ENCODE data around the gene DNER.
A peak's percentile ranks its signal among the peaks of the same experiment; 100 is the strongest.
"Not testable (repeated sequence)": the region's sequence is repeated elsewhere in the genome, so short reads cannot be mapped to it uniquely, and the experiment has no call there.

Gene DNER, protein sequence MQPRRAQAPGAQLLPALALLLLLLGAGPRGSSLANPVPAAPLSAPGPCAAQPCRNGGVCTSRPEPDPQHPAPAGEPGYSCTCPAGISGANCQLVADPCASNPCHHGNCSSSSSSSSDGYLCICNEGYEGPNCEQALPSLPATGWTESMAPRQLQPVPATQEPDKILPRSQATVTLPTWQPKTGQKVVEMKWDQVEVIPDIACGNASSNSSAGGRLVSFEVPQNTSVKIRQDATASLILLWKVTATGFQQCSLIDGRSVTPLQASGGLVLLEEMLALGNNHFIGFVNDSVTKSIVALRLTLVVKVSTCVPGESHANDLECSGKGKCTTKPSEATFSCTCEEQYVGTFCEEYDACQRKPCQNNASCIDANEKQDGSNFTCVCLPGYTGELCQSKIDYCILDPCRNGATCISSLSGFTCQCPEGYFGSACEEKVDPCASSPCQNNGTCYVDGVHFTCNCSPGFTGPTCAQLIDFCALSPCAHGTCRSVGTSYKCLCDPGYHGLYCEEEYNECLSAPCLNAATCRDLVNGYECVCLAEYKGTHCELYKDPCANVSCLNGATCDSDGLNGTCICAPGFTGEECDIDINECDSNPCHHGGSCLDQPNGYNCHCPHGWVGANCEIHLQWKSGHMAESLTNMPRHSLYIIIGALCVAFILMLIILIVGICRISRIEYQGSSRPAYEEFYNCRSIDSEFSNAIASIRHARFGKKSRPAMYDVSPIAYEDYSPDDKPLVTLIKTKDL

DNA sequence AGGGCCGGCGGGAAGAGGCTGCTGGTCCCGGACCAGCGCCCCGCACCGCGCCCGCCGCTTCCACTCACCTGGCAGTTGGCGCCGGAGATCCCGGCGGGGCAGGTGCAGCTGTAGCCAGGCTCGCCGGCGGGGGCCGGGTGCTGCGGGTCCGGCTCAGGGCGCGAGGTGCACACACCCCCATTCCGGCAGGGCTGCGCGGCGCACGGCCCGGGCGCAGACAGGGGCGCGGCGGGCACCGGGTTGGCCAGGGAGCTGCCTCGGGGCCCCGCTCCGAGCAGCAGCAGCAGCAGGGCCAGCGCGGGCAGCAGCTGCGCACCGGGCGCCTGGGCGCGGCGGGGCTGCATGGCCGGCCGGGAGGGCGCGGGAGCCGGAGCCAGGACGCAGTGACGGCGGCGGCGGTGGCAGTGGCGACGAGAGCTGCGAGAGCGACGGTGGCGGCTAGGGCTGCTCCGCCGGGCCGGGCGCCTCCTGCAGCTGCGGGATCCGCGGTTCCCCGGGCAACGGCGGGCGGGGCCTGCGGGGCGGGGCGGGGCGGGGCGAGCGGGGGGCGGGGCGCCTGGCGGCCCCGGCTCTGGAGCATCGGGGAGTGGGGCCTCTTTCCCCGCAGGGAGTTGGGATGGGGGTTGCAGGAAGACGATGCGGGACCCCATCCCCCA, at the start of gene DNER:
Gene DNER (minus strand): TSS at position 476 of the 656 bp plus-strand sequence. CDS start 132 bp downstream, at position 344.
- peak; percentile 91 for DNase-seq (ENCODE audit: low spot score)

DNA sequence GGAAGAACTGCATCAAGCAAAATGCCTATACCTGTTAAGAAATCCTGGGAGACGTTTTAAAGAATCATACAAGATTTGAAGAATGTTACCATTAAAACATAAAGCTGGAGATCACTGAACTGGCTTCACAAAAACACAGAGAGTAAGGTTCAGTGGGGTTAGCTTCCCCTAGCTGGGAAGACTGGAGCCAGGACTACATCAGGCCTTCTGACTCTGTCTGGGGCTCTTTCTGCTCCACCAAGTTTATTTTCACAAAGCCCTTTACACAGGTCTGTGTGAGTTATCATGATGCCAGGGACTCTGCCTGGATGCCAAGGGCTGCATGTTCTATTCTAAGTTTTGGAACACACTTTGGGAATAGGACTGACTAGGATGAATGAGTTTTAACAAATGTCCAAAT, 47.3 kb upstream of the DNER start:
- DNase-seq (ENCODE audit: low spot score), result no peak

DNA sequence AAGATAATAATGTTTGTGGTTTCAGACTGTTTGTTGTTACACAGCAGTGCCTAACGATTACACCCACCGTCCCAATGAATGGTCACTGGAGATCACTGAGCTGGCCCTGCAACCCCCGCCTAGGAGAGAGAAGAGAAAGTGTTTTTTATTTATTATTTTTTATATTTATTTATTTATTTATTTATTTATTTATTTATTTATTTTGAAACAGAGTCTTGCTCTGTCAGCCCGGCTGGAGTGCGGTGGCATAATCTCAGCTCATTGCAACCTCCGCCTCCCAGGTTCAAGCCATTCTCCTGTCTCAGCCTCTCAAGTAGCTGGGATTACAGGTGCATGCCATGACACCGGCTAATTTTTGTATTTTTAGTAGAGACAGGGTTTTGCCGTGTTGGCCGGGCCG, 43.1 kb upstream of the DNER start:
- not testable (repeated sequence) for DNase-seq (ENCODE audit: low spot score)

DNA sequence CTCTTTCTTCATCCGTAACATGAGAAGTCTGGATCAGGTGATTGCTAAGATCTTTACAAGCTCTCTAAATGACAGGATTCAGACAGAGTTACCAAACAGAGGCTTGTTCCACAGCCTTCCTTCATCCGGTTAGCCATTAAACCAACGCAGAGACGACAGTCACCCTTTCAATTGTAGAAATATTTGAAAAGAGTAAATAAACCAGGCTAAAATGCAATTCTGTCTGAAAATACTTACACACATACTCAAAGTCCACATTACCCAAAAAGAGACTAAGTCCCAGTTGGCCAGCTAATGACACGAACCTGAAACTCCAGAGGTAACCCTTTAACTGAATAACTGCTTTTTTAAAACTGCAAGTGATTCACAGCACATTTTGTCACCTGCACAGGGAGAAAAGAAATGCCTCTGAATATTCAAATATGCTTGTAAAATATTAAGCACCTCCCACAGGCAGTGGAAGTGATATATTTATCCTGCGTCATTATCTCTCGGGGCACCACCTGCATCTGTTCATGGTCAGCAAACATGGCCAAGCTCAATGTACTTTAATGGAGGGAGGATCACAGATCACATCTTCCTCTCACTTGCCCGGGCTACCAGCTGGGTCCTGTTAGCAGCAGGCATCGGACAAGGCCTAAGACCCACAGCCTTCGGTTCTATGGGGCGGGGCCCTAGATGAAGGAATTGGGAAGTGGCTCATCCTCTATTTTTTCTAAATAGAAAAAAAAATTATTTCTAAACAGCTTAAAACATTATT, 38.8 kb upstream of the DNER start:
- DNase-seq (ENCODE audit: low spot score), result no peak

DNA sequence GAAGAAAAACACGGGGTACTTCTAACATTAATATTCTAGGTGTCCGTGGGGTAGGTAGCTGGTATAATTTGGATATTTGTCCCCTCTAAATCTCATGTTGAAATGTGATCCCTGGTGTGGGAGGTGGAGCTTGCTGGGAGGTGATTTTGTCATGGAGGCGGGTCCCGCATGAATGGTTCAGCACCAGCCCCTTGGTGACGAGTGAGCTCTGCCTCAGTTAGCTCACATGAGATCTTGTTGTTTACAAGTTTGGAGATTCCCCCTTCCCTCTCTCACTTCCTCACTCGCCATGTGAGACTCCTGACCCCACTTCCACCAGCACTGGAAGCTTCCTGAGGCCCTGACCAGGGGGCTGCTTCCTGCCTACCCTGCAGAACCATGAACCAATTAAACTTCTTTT, 35.4 kb upstream of the DNER start:
- DNase-seq (ENCODE audit: low spot score), result no peak

DNA sequence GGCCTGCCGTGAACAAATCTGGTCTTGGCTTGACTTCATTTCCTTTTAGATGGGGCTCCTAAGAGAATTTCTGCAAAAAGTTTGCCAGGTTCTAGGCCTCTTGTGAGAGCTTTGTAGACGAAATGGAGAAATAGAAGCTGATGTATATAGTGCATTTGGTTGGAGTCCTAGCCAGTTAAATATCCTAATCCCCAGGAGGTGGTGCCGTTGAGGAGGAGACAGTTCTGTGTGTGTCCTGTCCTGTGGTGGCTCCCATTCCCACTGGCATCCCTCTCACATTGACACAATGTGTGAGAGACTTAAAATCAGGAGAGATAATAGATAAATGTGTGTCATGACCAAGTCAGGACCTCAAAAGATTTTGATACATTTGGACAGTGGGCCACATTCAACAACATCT, 34.6 kb upstream of the DNER start:
- DNase-seq (ENCODE audit: low spot score), result no peak

DNA sequence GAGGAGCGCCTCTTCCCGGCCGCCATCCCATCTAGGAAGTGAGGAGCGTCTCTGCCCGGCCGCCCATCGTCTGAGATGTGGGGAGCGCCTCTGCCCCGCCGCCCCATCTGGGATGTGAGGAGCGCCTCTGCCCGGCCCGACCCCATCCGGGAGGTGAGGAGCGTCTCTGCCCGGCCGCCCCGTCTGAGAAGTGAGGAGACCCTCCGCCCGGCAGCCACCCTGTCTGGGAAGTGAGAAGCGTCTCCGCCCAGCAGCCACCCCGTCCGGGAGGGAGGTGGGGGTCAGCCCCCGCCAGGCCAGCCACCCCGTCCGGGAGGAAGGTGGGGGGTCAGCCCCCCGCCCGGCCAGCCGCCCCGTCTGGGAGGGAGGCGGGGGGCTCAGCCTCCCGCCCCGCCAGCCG, 28.3 kb upstream of the DNER start:
- DNase-seq (ENCODE audit: low spot score), result not testable (repeated sequence)

DNA sequence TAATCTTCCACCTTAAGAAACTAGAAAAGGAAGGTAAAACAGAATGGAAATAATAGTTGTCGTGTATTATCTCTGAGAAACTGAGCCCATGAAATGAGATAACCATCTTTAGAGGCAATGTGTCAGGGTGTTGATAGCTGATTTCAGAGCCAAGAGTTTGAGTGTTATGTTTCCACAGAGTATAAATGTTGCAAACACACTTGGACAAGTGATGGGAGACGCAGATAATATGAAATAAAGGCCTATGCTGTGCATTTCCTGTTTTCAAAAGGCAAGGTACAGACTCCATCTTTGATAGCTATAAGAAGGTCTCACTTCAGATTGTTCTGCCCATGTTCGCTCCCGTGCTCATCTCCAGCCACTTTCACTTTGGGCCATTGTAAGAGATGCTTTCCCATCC, 25.9 kb upstream of the DNER start:
- DNase-seq (ENCODE audit: low spot score), result no peak

DNA sequence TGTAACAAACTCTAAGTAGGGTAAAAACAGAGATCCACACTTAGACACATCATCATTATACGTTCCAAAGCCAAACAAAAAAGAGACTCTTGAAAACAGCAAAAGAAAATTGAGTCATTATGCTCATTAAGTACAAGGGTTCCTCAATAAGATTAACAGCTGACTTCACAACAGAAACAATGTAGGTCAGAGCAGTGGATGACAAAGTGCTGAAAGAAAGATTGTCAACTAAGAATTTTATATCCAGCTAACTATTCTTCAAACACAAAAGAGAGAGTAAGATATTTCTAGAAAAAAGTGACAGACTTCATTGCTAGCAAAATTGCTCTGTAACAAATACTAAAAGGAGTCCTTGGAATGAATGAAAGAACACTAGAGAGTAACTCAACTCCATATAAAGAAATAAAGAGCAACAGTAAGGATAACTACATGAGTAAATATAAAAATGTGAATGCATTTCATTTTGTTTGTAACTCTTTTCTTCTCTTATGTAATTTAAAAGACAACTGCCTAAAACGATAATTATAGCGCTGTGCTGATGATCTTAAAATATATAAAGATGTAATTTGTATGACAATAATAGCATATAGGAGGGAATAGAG, 23.8 kb upstream of the DNER start:
- DNase-seq (ENCODE audit: low spot score), result no peak

DNA sequence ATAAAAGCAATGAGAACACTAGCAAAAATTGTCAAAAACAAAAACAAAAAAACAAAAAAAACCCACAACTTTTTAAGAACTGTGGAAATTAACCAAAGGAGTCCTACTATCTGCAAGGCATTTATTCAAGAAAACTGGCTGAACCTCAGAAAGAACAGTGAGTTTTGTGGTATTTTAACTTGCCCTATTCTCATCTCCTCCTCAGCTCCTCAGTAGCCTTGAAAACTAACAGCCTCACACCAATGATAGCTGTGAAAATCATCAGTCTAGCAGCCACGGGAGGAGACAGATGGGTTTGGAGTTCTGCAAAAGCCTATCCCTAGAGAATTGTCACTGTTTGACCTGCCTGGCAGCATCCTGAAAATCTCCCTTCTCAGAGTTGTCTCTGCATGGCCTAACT, 20.1 kb upstream of the DNER start:
- no peak for DNase-seq (ENCODE audit: low spot score)

DNA sequence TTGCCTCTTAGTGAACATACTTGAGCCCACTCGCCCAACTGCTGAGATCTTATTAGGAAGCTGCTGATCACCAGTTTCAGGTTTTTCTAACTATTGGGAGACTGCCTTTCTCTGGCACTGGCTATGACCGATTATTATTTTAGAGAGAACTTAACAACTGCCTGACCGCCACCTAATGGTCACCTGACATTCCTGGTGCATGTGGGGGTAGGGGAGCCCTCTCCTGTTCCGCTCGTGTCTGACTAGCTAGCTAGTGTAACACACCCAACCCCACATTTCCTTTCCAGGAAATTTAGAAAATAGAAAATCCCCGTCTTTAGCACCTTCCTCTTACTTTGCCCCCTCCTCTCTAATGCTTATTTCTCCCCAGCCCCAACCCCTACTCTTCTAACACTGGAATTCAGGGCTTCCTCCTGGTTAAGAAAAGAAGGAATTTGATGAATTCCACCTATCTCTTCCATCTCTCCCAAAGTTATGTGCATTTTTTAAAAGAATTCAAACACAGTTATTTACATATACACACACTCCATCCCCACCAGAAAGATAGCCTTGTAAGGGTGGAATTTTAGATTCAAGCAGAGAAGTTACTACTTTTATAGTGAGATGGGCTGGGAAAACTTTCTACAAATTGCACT, 19.4 kb upstream of the DNER start:
- no peak for DNase-seq (ENCODE audit: low spot score)

DNA sequence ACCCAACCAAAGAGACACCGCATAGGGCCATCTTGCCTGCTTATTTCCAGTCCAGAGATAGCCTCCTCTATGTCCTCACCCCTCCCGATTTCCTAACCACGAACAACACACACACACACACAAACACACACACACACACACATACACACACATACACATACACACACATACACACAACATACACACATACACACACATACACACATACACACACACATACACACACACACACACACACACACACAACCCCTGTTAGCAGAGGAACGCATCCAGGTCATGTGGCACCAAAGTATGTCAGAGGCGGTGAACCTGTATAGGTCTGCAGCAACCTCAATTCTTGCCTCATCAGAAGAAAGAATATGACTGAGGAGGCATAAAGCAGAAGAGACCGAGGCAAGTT, 18.5 kb upstream of the DNER start:
- no peak for DNase-seq (ENCODE audit: low spot score)

DNA sequence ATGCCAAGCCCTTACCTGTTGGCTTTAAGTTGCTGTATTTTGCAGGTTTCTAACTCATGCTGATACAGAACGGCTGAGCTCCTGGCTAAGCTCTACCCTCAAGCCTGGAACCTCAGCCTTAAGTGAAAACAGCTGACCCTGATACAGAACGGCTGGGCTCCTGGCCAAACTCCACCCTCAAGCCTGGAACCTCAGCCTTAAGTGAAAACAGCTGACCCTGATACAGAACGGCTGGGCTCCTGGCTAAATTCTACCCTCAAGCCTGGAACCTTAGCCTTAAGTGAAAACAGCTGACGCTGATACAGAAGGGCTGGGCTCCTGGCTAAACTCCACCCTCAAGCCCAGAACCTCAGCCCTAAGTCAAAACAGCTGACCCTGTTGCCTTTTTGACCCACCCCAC, 17.6 kb upstream of the DNER start:
- no peak for DNase-seq (ENCODE audit: low spot score)

DNA sequence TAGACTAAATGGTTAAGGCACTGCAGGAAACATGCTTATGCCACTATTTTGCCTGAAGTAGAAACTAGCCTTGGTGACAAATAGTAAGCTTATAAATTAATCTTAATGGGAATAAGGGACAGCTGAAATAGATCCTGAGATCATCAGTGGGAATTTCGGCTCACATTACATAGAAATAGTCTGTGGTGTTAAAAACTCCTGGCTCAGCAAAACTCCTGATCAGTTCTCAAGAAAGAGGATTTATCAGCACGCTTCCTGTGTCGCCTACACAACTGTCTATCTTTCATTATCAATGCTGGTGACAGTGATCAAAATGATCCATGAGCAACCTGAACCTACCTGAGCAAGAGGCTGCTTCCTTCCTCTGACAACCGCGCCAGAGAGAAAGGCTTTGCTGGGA, 17.0 kb upstream of the DNER start:
- DNase-seq (ENCODE audit: low spot score), result no peak

DNA sequence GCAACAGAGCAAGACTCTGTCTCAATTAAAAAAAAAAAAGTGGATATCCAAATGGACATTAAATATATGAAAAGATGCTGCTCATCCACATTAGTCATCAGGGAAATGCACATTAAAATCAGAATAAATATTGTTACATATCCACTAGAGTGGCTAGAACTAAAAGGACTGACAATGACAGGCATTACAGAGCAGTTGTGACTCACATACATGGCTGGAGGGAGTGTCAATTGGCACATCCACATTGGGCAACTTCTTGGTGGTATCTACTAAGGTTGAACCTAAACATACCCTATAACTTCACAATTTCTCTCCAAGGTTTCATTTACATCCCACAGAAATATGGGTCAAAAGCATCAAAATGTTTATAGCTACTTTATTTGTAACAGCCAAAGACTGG, 14.0 kb upstream of the DNER start:
- DNase-seq (ENCODE audit: low spot score), result no peak

DNA sequence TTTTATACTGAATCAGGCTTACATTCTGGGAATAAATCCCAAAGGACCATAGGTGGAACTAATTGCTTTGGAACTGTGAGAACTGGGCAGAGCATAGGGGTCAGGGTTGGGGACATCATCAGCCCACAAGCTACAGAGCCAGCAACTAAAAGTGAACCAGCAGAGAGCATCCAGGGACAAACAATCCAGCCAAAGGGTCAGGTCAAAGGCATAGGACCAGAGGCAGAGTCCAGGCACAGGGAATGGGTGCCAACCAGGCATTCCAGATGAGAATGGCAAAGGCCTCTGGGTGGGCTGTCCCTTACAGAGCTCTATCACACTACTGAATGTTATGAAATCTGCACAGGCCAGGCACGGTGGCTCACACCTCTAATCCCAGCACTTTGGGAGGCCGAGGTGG, 12.3 kb upstream of the DNER start:
- no peak for DNase-seq (ENCODE audit: low spot score)

DNA sequence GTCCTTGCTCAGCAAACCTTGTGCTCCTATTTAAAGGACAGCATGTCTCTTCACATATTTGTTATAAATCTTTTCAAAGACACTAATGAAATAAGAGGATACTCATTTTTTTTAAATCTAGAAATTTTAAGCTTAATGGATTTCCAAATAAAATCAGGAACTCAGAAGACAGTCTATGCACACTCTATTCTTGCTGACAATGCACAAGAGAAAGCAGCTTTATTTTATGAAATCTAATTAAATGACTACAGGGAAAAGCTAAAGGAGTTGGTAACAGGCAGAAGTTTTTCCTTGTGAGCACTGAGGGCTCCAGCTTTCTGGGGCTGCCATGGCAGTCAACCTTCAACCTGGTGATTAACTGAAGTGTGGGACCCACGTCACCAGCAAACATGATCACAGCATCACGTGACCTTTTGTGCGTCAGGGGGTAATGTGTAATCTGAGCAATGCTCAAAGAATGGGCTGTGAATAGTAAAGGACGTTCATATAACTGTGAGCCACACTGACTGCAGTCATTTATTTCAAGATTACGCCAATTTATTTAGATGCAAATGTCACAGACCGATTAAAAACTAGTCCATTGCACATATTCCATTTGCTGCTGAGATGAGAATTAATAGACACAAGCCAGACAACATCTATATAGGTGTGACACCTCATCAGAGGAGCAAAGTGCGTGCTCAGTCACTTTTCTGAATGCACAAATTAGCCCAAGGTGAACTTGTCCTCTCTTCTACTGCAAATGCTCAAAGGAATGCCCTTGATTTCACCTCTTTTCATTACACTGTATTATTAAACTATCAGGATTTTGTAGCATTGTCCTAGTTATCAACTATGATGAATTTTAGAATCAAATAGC, 11.6 kb upstream of the DNER start:
- DNase-seq (ENCODE audit: low spot score), result no peak

DNA sequence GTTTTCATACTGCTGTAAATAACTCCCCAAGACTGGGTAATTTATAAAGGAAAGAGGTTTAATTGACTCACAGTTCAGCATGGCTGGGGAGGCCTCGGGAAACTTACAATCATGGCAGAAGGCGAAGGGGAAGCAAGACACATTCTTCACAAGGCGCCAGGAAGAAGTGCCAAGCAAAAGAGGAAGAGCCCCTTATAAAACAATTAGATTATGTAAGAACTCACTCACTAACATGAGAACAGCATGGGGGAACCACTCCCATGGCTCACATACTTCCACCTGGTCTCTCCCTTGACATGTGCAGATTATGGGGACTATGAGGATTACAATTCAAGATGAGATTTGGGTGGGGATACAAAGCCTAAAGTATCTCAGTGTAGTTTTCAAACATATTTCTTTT, 8.8 kb upstream of the DNER start:
- not testable (repeated sequence) for DNase-seq (ENCODE audit: low spot score)

DNA sequence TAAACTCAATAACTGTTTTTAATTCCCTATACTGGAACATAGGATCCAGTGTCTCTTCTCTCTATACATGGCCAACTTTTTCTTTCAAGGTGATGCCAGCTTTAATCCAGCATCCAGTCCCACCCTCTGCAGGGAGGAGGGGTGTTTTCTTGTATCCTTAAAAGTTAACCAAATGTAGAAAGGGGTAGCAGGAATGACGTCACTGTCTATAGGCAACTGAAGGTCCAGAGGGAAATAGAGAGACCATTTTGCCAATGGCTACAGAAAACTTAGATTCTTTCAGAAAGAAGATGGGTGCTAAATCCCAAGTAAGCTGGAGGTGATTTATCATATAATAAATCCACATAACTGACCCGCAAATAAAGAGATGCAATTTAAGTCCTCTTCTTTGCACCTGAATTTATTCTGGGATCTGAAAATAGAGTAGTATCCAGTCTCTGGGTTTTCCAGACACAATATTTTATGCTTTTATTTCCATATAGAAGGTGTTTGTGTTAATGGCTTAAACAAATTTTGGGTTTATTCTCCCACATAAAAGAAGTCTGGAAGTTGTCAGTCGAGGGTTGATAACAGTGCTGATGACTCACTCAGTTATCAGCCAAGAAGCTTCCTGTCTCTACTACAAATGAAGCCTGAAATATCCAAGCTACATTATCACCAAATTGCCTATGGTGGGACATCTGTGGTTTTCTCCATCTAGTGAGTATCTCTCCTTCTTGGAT, 5.7 kb upstream of the DNER start:
- no peak for DNase-seq (ENCODE audit: low spot score)

DNA sequence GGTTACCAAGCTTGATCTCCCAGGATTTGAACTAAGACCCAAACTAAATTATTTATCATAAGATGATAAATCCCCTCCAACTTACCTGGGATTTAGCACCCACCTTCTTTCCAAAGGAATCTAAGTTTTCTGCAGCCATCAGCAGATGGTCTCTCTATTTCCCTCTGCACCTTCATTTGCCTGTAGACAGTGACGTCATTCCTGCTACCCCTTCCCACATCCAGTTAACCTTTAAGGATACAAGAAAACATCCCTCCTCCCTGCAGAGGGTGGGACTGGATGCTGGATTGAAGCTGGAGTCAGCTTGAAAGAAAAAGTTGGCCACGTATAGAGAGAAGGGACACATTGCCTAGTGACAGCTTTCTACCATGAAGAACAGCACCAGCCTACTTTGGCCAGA, 3.7 kb upstream of the DNER start:
- no peak for DNase-seq (ENCODE audit: low spot score)

Measured in D341Med (cell line).